Small intestine (tissue), 7 donors: ENCODE measurements around the gene RPL22. TPM values are rescaled to one million over a fixed set of nuclear protein-coding genes. Genes with fewer than 3 reads are reported as not detected.
A peak's percentile ranks its signal among the peaks of the same experiment; 100 is the strongest.

Experiments
- DNase-seq, 2 donors: peaks; one replicate each; pipeline versions ENCODE4 v3.0.0 to v3.0.0-alpha.2; 2013
- FAIRE-seq: peaks from 2 replicates; lab custom pipeline; 2012; peaks lifted over from hg19 to GRCh38; lab: Jason Lieb, UNC
- H3K27ac ChIP-seq, 3 donors: one replicate each; pipeline ENCODE4 v1.5.1; 2013; ENCODE audit warnings: low read length in 2 of 3, mild to moderate bottlenecking in 2 of 3, control low read depth in 1 of 3, inconsistent platforms in 1 of 3, low read depth in 1 of 3, moderate library complexity in 1 of 3
- H3K27me3 ChIP-seq, 3 donors: one replicate each; pipeline ENCODE4 v1.6.1; 2013; ENCODE audit warnings: low read length in 3 of 3, inconsistent platforms in 1 of 3; ENCODE audit not compliant: control insufficient read depth in 3 of 3, insufficient read depth in 3 of 3
- H3K36me3 ChIP-seq, 3 donors: one replicate each; pipeline ENCODE4 v1.6.1; 2013; ENCODE audit warnings: low read length in 3 of 3, inconsistent platforms in 1 of 3, low read depth in 1 of 3, mild to moderate bottlenecking in 1 of 3, moderate library complexity in 1 of 3; ENCODE audit not compliant: control insufficient read depth in 3 of 3, insufficient read depth in 2 of 3
- H3K4me1 ChIP-seq, 3 donors: one replicate each; pipeline ENCODE4 v1.6.1; 2013; ENCODE audit warnings: low read length in 2 of 3, inconsistent platforms in 1 of 3, low read depth in 1 of 3, mild to moderate bottlenecking in 1 of 3, moderate library complexity in 1 of 3; ENCODE audit not compliant: control insufficient read depth in 3 of 3, insufficient read depth in 2 of 3
- H3K4me3 ChIP-seq, 3 donors: one replicate each; pipeline ENCODE4 v1.5.1; 2013; ENCODE audit warnings: low read length in 3 of 3, control low read depth in 1 of 3, inconsistent platforms in 1 of 3, low read depth in 1 of 3, mild to moderate bottlenecking in 1 of 3, moderate library complexity in 1 of 3
- H3K9me3 ChIP-seq, 2 donors: one replicate each; pipeline ENCODE4 v1.6.1; 2013; ENCODE audit warnings: low read depth in 1 of 2, low read length in 1 of 2; ENCODE audit not compliant: control insufficient read depth in 2 of 2, insufficient read depth in 1 of 2
- WGBS, 3 donors: extraction: QIAGEN DNeasy Blood & Tissue Kit; methylation state at CpG; one replicate each; pipeline ENCODE4 v1.1.7; 2013; 5-methylcytosine and 5-hydroxymethylcytosine counted together
- polyA plus RNA-seq, 4 donors: library from polyadenylated mRNA; stranded (reverse) in 3 of 4; unstranded in 1 of 4; fragments of 200-250 nt in 3 of 4; fragments of 120-200 nt in 1 of 4; gene quantifications; one replicate each; pipeline versions ENCODE4 v1.2.1 to v1.2.3, GENCODE V29; 2013
- donor health status: healthy with polysubstance abuse.
- donor health status: control.
- donor health status: control.
- donor health status: Bipolar disorder and iron deficiency.
- donor health status: healthy.

The RPL22 gene
- polyA plus RNA-seq, 4 donors = 207 to 1,045 (median 359) TPM

DNA sequence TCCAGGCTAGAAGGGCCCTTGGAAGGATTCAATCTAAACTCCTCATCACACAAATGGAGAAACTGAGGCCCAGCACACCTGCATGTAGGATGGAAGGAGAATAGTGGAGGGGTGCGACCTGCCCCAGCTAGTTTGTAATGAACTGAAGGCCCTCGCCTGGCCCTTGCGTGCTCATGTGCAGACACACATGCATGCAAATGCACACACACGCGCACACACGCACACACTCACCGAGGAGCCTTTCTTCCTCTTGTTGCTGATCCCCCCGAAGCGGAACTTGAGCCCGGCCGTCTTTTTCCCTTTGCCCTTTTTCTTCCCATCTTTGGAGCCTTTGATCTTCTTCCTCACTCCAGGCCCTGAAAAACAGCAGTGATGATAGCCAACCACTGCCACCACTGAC is 47.2 kb downstream of the RPL22 start:
- H3K27me3 ChIP-seq = peaks cover 0 to 16% (median 5%) of the 10 kb centered on the region in 3 donors
- no peaks in the 10 kb centered on the region for H3K4me1 ChIP-seq
- DNase-seq (no peak), FAIRE-seq (no peak)
- no peaks in the 10 kb centered on the region for H3K36me3 ChIP-seq
- H3K9me3 ChIP-seq = no peaks in the 10 kb centered on the region
- H3K27ac ChIP-seq = no peak overlapping the region
- WGBS, 3 donors = 68 to 86% (median 78%) methylated on average over 11 of the region's 11 CpGs
- H3K4me3 ChIP-seq = no peak overlapping the region

DNA sequence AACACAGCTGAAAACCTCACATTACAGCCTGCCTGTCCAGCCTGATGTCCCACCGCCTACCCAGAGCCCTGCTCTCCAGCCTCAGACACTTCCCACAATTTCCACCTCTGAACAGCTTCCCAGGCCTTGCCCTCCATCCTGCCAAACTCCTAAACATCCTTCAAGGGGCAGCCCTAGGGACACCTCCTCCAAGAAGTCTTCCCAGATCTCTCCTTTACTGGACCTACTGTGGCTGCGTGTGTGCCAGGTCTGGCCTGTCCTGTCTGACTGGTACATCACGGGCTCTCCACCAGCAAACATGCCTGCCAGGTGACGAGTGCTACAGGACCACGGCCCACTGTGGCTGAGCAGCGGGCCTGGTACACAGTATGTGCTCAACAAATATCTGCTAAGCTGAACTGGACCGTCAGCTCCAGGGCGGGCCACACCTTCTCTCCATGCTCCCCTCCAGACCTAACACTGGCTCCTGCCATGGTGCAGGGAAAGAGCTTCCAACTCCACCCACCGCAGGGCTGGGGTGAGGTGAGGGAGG is 48.0 kb downstream of the RPL22 start:
- peaks cover 1 to 16% (median 5%) of the 10 kb centered on the region in 3 donors for H3K27me3 ChIP-seq
- FAIRE-seq = no peak
- H3K4me1 ChIP-seq = no peaks in the 10 kb centered on the region
- WGBS, 3 donors = 79 to 85% (median 80%) methylated on average over 9 of the region's 9 CpGs
- DNase-seq = no peak
- no peaks in the 10 kb centered on the region for H3K9me3 ChIP-seq
- no peaks in the 10 kb centered on the region for H3K36me3 ChIP-seq
- no peak overlapping the region for H3K27ac ChIP-seq
- no peak overlapping the region for H3K4me3 ChIP-seq

DNA sequence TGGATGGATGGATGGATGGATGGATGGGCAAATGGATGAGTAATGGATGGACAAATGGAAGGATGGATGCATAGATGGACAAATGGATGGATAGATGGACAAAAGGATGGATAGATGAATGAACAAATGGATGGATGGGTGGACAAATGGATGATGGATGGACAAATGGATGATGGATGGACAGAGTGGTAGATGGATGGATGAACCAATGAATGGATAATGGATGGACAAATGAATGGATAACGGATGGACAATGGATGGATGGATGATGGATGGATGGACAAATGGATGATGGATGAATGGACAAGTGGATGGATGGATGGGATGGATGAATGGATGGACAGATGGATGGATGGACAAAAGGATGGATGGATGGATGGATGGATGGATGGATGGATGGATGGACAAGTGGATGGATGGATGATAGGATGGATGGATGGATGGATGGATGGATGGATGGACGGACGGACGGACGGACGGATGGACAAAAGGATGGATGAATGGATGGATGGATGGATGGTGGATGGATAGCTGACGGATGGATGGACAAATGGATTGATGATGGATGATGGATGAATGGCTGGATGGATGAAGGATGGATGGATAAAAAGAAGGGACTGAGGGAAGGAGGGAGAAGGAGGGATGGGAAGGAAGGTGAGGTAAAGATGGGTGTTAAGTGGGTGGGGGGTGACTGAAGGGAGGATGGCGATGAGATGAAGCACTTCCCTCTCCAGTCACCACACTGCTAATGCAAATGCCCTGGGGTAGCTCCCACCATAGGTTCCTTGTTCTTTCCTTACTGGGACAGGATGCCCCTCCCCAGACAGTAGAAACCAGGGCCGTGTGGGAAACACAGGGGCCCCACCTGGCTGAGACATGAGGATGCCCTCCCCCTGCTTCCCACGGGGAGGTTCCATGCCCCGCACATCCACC is 49.1 kb downstream of the RPL22 start:
- Histone ChIP-seq H3K27me3 (peaks cover 2 to 19% (median 5%) of the 10 kb centered on the region in 3 donors), H3K36me3 (no peaks in the 10 kb centered on the region), H3K27ac (no peak overlapping the region), H3K4me3 (no peak overlapping the region), H3K9me3 (no peaks in the 10 kb centered on the region), H3K4me1 (no peaks in the 10 kb centered on the region)
- no peak for FAIRE-seq
- no peak for DNase-seq
- WGBS, 3 donors = 65 to 93% (median 90%) methylated on average over 10 to 11 of the region's 11 CpGs

DNA sequence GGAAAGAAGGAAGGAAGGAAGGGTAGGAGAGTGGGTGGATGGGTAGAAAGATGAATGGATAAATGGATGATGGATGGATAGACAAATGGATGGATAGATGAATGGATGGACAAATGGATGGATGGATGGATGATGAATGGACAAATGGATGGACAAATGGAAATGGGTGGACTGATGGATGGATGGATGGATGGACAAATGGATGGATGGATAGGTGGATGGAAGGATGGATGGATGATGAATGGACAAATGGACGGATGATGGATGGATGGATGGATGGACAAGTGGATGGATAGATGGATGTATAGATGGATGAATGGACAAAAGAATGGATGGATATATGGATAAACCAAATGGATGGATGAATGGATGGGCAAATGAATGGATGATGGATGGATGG is 49.8 kb downstream of the RPL22 start:
- H3K36me3 ChIP-seq = no peaks in the 10 kb centered on the region
- FAIRE-seq = no peak

DNA sequence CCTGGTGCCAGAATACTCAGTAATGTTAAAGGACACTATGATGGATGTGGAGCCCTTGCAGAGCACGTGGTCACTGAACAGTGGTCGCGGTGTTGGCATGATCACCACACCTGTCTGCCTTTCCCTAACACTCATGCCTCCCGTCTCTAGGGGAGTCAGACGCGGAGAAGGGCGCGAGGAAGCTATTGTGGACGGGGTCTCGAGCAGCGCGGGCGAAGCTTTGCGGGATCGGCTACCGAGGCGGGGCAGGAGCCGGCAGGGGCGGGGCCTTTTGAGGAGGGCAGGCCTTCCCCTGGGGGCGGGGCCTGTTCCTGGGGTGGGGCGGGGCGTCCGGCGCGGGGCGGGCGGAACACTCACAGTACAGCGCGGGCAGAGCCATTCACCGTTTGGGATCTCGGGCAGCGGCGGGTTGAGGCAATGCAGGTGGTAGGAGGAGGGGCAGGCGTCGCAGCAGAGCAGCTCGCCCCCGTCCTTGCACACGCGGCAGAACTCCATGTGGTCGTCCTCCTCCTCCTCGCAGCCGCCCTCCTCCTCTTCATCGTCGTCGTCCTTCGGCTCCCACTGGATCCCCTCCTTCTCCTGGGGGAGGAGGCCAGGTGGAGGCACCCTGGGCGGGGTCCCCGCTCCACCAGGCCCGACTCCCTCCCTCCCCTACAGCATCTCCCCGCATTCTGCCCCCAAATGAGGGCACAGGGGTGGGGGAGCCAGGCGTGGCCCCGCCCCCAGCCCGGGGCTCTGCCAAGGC is 50.7 kb downstream of the RPL22 start:
- DNase-seq (peak; percentile 49 to 53), FAIRE-seq (no peak)
- 6 to 10% (median 6%) methylated on average over 35 to 53 of the region's 53 CpGs for WGBS, 3 donors
- Histone ChIP-seq H3K27ac (no peak overlapping the region), H3K4me3 (peak overlapping the region in 1 of 3 donors; percentile 8), H3K4me1 (no peaks in the 10 kb centered on the region), H3K9me3 (no peaks in the 10 kb centered on the region), H3K36me3 (no peaks in the 10 kb centered on the region), H3K27me3 (peaks cover 2 to 19% (median 5%) of the 10 kb centered on the region in 3 donors)

More for the DNA sequence above, 49.8 kb downstream of the RPL22 start:
- WGBS, 3 donors = 88 to 97% (median 94%) methylated on average over 1 of the region's 1 CpG
- no peak overlapping the region for H3K27ac ChIP-seq
- H3K27me3 ChIP-seq = peaks cover 2 to 19% (median 5%) of the 10 kb centered on the region in 3 donors
- H3K4me3 ChIP-seq = no peak overlapping the region
- H3K9me3 ChIP-seq = no peaks in the 10 kb centered on the region
- DNase-seq = no peak
- H3K4me1 ChIP-seq = no peaks in the 10 kb centered on the region

DNA sequence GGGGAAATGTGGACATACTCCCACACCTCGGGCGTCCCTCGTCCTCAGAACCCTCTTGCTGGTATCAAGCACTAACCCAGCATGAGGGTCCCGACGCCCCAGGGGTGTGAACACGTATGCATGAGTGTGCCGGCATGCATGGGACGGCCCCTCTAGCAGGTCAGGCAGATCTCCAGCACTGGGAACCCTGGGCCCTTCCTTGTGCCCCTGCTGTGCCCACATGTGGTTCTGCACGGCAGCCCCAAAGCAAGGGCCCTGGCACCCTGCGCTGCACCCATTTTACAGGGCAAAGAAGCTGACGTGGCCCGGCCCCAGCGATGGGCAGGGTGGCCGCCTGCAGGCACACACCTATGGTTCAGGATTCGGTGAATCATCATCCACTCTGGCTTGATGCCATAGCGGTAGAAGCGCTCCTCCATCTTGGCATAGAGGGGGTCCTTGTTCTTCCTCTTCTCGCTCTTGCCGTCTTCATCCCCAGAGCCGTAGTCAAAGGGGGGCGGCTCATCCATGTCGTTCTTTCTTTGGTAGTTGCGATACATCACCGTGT is 53.5 kb downstream of the RPL22 start:
- Histone ChIP-seq H3K4me1 (no peaks in the 10 kb centered on the region), H3K27me3 (peaks cover 2 to 19% (median 5%) of the 10 kb centered on the region in 3 donors), H3K4me3 (no peak overlapping the region), H3K9me3 (no peaks in the 10 kb centered on the region), H3K27ac (no peak overlapping the region), H3K36me3 (no peaks in the 10 kb centered on the region)
- DNase-seq (no peak), FAIRE-seq (no peak)
- WGBS, 3 donors = 79 to 88% (median 82%) methylated on average over 24 of the region's 24 CpGs

DNA sequence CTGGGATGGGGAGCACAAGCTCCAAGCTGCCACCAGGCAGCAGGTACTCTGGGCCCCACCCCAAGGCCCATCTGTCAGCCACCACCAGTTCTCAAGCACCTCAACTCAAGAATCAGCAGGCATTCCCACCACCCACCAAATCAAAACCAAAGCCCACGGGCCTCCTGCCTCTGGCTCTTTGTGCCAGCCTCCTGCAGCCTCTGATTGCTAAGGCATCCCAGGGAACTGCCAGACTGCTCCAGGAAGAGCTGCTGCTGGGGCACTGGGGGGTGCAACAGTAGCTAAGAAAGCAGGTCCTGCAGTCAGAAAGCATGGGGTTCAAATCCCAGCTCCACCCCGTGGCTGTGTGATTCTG is 54.0 kb downstream of the RPL22 start:
- 37 to 60% (median 57%) methylated on average over 2 of the region's 2 CpGs for WGBS, 3 donors
- Histone ChIP-seq H3K27me3 (peaks cover 2 to 19% (median 5%) of the 10 kb centered on the region in 3 donors), H3K4me1 (no peaks in the 10 kb centered on the region), H3K27ac (no peak overlapping the region), H3K36me3 (no peaks in the 10 kb centered on the region), H3K9me3 (no peaks in the 10 kb centered on the region), H3K4me3 (no peak overlapping the region)
- FAIRE-seq = no peak
- no peak for DNase-seq
